NCI-H1092 treated with DMSO at 0.1 percent for 48 hours (cell line): ENCODE results near the gene NSUN2.

Experiments used
- DNase-seq: peaks from one replicate; lab custom pipeline; 2025; lab: John Stamatoyannopoulos, UW

Gene NSUN2

DNA sequence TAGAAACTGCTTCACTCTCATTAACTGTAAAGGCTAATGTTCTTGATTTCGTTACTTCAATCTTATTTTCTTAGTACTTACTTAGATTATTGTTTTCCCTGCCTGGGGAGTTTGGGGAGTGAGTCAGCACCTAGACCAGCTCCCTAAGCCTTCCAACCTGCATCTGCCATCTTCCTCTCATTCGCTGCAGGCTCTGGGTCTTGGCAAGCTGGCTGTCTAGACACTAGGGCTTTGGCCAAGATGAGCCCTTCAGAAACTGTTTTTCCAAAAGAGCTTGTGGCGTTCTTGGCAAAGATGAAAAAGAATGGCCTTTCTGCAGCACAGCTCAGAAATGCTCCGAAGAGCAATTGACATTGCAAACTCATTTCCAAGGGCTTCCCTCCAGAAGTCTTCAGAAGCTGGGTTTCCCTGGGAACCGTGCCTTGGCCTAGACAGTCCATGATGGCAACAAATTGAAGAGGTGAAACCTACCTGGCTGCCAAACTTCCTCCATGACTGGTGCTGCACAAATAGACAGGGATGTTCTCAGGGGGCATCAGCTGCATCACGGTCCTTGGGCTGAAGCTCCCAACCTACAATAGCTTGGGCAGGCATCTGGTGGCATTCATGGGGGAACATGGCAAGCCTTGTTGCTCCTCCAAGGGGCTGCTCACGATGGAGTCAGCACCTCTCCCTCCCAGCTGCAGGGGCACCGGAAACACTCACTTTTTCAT is 76.6 kb downstream of the NSUN2 start:
- no peak for DNase-seq

DNA sequence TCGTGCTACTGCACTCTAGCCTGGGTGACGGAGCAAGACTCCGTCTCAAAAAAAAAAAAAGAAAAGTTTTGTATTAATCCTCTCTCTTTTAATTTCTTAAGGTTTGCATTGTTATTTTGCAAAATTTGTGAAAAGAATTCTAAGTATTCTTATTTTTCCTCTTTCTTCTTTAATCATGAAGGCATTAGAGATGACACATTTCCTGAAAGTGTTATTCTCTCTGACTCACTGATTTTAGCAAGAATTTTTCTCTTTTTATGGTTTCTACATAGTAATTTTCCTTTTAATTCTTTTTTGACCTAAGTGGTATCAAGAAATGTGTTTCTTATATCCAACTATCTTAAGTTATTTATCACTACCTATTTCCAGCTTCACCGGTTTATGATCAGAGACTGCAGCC is 78.0 kb downstream of the NSUN2 start:
- DNase-seq = no peak

DNA sequence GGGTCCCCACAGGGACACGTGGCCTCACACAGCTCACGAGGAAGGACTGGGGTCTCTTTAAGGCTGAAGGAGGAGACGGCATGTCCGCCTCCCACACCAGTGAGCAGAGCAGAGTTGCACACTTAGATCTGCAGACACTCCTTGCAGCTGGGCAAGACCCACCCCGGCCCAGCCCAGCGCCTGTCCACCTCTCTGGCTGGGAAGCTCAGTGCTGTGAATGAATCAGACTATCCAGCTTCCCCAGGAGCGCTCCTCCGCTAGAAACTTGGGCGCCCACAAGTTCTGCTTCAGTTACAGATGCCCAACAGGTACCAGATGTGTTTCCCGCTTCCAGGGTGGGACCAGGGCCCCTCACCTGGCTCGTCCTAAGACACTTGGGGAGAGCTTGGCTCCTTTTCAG is 78.9 kb downstream of the NSUN2 start:
- DNase-seq = no peak

DNA sequence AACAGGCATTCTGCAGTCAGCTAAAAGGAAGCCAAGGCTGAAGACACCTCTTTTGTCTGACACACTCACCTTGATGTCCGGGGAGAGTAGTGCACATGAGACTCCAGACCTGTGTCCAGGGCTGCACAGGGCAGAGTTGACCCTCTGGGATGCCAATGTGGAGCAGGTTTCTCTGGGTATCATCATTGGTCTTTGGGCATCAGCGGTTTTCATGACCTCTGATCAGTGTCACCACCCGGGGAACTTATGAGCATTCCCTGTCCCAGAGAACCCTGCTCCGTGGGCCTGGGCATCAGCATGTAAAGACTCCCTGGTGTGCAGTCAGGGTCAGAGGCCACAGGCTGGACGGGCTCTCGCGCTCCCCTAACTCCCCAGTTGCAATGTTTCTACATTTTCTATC is 80.2 kb downstream of the NSUN2 start:
- DNase-seq = no peak

GRCh38 chr5:6551955-6552313 is 80.9 kb downstream of the NSUN2 start:
- no peak for DNase-seq

- DNase-seq = no peak
Measured at GRCh38 chr5:6551287-6551954, 81.4 kb downstream of the NSUN2 start.

DNA sequence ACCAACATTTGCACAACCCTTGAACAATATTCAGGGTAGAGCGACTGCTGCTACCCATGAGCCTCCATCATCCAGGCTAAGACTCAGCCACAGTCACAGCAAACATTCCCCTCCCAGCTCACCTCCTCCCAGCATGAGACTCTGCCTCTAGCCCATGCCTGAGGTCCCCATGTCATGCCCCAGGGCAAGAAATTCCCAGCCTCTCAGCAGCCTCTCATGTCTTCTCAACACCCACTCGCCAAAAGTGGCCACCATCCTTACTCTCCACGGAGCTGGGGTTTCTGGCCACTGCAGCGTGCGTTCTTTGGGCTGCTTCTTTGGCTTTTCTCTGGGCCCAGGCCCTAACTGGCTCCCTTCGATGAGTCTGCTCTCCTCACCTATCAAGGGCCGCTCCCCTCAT is 82.2 kb downstream of the NSUN2 start:
- DNase-seq = no peak
